K562 (cell line): ENCODE results near the gene SHANK2. TPM values are rescaled to one million over a fixed set of nuclear protein-coding genes. Genes with fewer than 3 reads are reported as not detected.

Source experiments
- ATAC-seq: fragments of 200-7000 bp; cut with Tn5 transposase; 3 replicates; pipeline ENCODE4 v1.9.1; 2020; ENCODE audit warnings: moderate library complexity
- BruUV-seq: library from RNA; stranded (reverse); fragments of 400-500 nt; replicated peaks from 2 replicates; lab custom pipeline; 2021; lab: Mats Ljungman, UMichigan
- CTCF ChIA-PET: fragments of 300-600 bp; formaldehyde crosslinking; extraction: SDS; loops from one replicate; lab custom pipeline; 2021; ENCODE audit warnings: low intra/inter-chr PET ratio; lab: Yijun Ruan, JAX
- POLR2A ChIA-PET: fragments of 300-600, 350-650 bp; sonication (Branson Sonifier 250); formaldehyde crosslinking; extraction: SDS; loops from one replicate; lab custom pipeline; 2021; ENCODE audit warnings: antibody characterized with exemption, inconsistent platforms; lab: Yijun Ruan, JAX
- DNase-seq, 4 experiments: peaks; one replicate each; pipeline versions ENCODE4 v3.0.0 to v3.0.0-alpha.2; 2011 to 2018; ENCODE audit warnings: low spot score in 3 of 4, mixed read lengths in 3 of 4; ENCODE audit errors: extremely low read depth in 1 of 4
- FAIRE-seq: peaks from 2 replicates; lab custom pipeline; 2011; peaks lifted over from hg19 to GRCh38; lab: Jason Lieb, UNC
- H2AFZ ChIP-seq: 2 replicates; pipeline ENCODE4 v1.6.0; 2011; ENCODE audit warnings: low read depth, low read length, control low read depth, inconsistent platforms
- H3K27ac ChIP-seq: fragments of 200-600 bp; 3 replicates; pipeline ENCODE4 v1.8.0; 2011; ENCODE audit warnings: low read depth, mild to moderate bottlenecking, control low read depth, inconsistent platforms, low read length, moderate library complexity, mixed read lengths; ENCODE audit errors: extremely low read depth
- H3K27me3 ChIP-seq, 2 experiments: fragments of 300-600 bp in 1 of 2; 2 replicates in 1 of 2; 3 replicates in 1 of 2; pipeline versions ENCODE4 v1.6.0 to v1.8.0; 2011; ENCODE audit warnings: inconsistent platforms in 2 of 2, low read length in 2 of 2, mild to moderate bottlenecking in 1 of 2, mixed read lengths in 1 of 2, moderate library complexity in 1 of 2; ENCODE audit not compliant: control insufficient read depth in 2 of 2, insufficient read depth in 2 of 2
- H3K36me3 ChIP-seq: fragments of 300-600 bp; 3 replicates; pipeline ENCODE4 v1.8.0; 2011; ENCODE audit warnings: mild to moderate bottlenecking, low read length, inconsistent platforms; ENCODE audit not compliant: control insufficient read depth, insufficient read depth
- H3K4me1 ChIP-seq, 2 experiments: fragments of 200-600 bp in 1 of 2; replicated peaks in 1 of 2; 2 replicates in 1 of 2; 3 replicates in 1 of 2; pipeline versions ENCODE4 v1.5.1 to v1.8.0; 2011; ENCODE audit warnings: inconsistent platforms in 2 of 2, low read length in 2 of 2, mild to moderate bottlenecking in 1 of 2, mixed read lengths in 1 of 2, moderate library complexity in 1 of 2; ENCODE audit not compliant: control insufficient read depth in 2 of 2, insufficient read depth in 2 of 2
- H3K4me2 ChIP-seq: 2 replicates; pipeline ENCODE4 v1.6.1; 2011; ENCODE audit warnings: low read length, control low read depth, inconsistent platforms, mixed read lengths; ENCODE audit not compliant: insufficient read depth
- H3K4me3 ChIP-seq: fragments of 200-600 bp; sonication (generic), shearing (Covaris generic); 2 replicates; pipeline ENCODE4 v1.5.1; 2016; ENCODE audit warnings: control low read depth, inconsistent platforms
- H3K79me2 ChIP-seq: fragments of 200-600 bp; 3 replicates; pipeline ENCODE4 v1.8.0; 2011; ENCODE audit warnings: low read length, inconsistent platforms; ENCODE audit not compliant: control insufficient read depth, insufficient read depth
- H3K9ac ChIP-seq, 2 experiments: 2 replicates each; pipeline versions ENCODE4 v1.6.0 to v1.6.1; 2011; ENCODE audit warnings: low read depth in 2 of 2, low read length in 2 of 2, control low read depth in 1 of 2, inconsistent platforms in 1 of 2, mild to moderate bottlenecking in 1 of 2, mixed read lengths in 1 of 2; ENCODE audit not compliant: insufficient read depth in 1 of 2
- H3K9me1 ChIP-seq: one replicate; pipeline ENCODE4 v1.6.0; 2011; ENCODE audit warnings: inconsistent platforms, mild to moderate bottlenecking, low read length, moderate library complexity; ENCODE audit not compliant: control insufficient read depth, insufficient read depth
- H3K9me3 ChIP-seq: replicated peaks from 2 replicates; pipeline ENCODE4 v1.5.1; 2011; ENCODE audit warnings: low read depth, low read length, inconsistent platforms; ENCODE audit not compliant: control insufficient read depth, insufficient read depth
- H4K20me1 ChIP-seq: replicated peaks from 2 replicates; pipeline ENCODE4 v1.6.1; 2011; ENCODE audit warnings: low read length, inconsistent platforms, mixed read lengths; ENCODE audit not compliant: control insufficient read depth, insufficient read depth
- CREB1 ChIP-seq, 2 experiments: sonication (generic) in 1 of 2; formaldehyde crosslinking in 1 of 2; IDR thresholded peaks; 2 replicates each; pipeline versions ENCODE4 v1.6.1 to v1.8.0; 2012 to 2022; ENCODE audit warnings: inconsistent platforms in 1 of 2, mild to moderate bottlenecking in 1 of 2, missing genetic modification reagents in 1 of 2, moderate library complexity in 1 of 2
- TFAP4 ChIP-seq: sonication (generic); formaldehyde crosslinking; IDR thresholded peaks from 2 replicates; pipeline ENCODE4 v1.8.0; 2022; ENCODE audit warnings: missing genetic modification reagents, mild to moderate bottlenecking, moderate library complexity, borderline replicate concordance
- ZFPM2 ChIP-seq: fragments of 250-450 bp; sonication (Bioruptor Pico); IDR thresholded peaks from 2 replicates; pipeline ENCODE4 v1.5.1; 2022; ENCODE audit warnings: mild to moderate bottlenecking
- whole genome bisulfite sequencing: fragments of 100-300 bp; shearing (Covaris generic); methylation state at CpG from one replicate; pipeline ENCODE4 v1.1.6; 2016; ENCODE audit warnings: low coverage, mixed read lengths; ENCODE audit not compliant: insufficient coverage; ENCODE audit errors: missing lambda C conversion rate; 5-methylcytosine and 5-hydroxymethylcytosine counted together
- in situ Hi-C: fragments of 300-500 bp; cut with MboI; formaldehyde crosslinking; loops from 4 replicates; pipeline ENCODE4 v1.15.0; 2018; ENCODE audit warnings: inconsistent platforms, mixed read lengths
- intact Hi-C: fragments of 100-400 bp; cut with micrococcal nuclease; formaldehyde crosslinking; loops from 2 replicates; pipeline ENCODE4 v1.14.2; 2022
- polyA plus RNA-seq, 8 experiments: library from polyadenylated mRNA; depleted of rRNA in 4 of 8; stranded (reverse) in 5 of 8; unstranded in 3 of 8; fragments of >200 nt; fragmentation: Nextera tagmentation in 2 of 8; fragmentation: Illumina TruSeq in 1 of 8; extraction: Ambion mirVana in 2 of 8; extraction: Trizol in 1 of 8; gene quantifications; 2 replicates each; pipeline versions ENCODE4 v1.2.1 to v1.2.3, GENCODE V29; 2011 to 2014; ENCODE audit warnings: inconsistent platforms in 1 of 8, missing spikeins in 1 of 8
- total RNA-seq, 7 experiments: library from RNA; depleted of rRNA in 6 of 7; stranded (reverse); fragments of >200 nt in 6 of 7; fragmentation: Illumina TruSeq in 2 of 7; extraction: Trizol in 2 of 7; gene quantifications; 2 replicates each; pipeline versions ENCODE4 v1.2.1 to v1.2.3, GENCODE V29; 2011 to 2021; ENCODE audit warnings: low replicate concordance in 1 of 7

The SHANK2 gene
- total and polyA plus RNA-seq, 9 of the 15 experiments (the other 6 are each of a cell fraction or from before 2014, with no cell fraction given): 0.04 to 0.07 TPM; not detected in 7

GRCh38 chr11:71301858-71302533, 49.6 kb upstream of the SHANK2 start:
- 1% methylated on average over 16 of the region's 17 CpGs for WGBS
- ChIA-PET CTCF (no interaction called here), POLR2A (no interaction called here)
- H3K27me3 ChIP-seq: peaks cover 9 to 46% of the 10 kb centered on the region in 2 experiments; a peak in 4 of 5 replicates
- no peak overlapping the region for H3K27ac ChIP-seq
- no peaks in the 10 kb centered on the region for H3K79me2 ChIP-seq
- TF ChIP-seq TFAP4 (CRISPR knock-in tag) (no peak), ZFPM2 (CRISPR knock-in tag) (no peak), CREB1 (IDR thresholded peaks at IDR 0.05) (no peak), CREB1 (CRISPR knock-in tag; IDR thresholded peaks at IDR 0.05) (no peak)
- H3K9me1 ChIP-seq: no peaks in the 10 kb centered on the region
- H3K4me3 ChIP-seq: no peak overlapping the region
- no peak overlapping the region for H2AFZ ChIP-seq
- no peak overlapping the region for H3K4me2 ChIP-seq
- H3K4me1 ChIP-seq: no peaks in the 10 kb centered on the region
- 0 out of 2 replicates have a peak, but pooled peaks cover 5% of the 10 kb centered on the region for H4K20me1 ChIP-seq
- ATAC-seq (no peak), FAIRE-seq (no peak), DNase-seq (no peak)
- H3K9ac ChIP-seq: no peak overlapping the region
- intact Hi-C loops (no loop called here), in situ Hi-C loops (no loop called here)
- H3K9me3 ChIP-seq: no peaks in the 10 kb centered on the region
- BruUV-seq: no TSS peak
- H3K36me3 ChIP-seq: no peaks in the 10 kb centered on the region
